ENCODE results near the gene DDR2.
"Not testable (repeated sequence)": the region's sequence is repeated elsewhere in the genome, so short reads cannot be mapped to it uniquely, and the experiment has no call there.

The DDR2 gene

GRCh38 chr1:162599451-162599850 is 32.8 kb upstream of the DDR2 start:
- peak; percentile 51 for FAIRE-seq
- no peak for DNase-seq (ENCODE audit: insufficient read length, low spot score)
- TF ChIP-seq, protein P1, sequence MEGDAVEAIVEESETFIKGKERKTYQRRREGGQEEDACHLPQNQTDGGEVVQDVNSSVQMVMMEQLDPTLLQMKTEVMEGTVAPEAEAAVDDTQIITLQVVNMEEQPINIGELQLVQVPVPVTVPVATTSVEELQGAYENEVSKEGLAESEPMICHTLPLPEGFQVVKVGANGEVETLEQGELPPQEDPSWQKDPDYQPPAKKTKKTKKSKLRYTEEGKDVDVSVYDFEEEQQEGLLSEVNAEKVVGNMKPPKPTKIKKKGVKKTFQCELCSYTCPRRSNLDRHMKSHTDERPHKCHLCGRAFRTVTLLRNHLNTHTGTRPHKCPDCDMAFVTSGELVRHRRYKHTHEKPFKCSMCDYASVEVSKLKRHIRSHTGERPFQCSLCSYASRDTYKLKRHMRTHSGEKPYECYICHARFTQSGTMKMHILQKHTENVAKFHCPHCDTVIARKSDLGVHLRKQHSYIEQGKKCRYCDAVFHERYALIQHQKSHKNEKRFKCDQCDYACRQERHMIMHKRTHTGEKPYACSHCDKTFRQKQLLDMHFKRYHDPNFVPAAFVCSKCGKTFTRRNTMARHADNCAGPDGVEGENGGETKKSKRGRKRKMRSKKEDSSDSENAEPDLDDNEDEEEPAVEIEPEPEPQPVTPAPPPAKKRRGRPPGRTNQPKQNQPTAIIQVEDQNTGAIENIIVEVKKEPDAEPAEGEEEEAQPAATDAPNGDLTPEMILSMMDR (IDR thresholded peaks at IDR 0.05; ENCODE audit: insufficient read depth, missing control alignments) = no peak

DNA sequence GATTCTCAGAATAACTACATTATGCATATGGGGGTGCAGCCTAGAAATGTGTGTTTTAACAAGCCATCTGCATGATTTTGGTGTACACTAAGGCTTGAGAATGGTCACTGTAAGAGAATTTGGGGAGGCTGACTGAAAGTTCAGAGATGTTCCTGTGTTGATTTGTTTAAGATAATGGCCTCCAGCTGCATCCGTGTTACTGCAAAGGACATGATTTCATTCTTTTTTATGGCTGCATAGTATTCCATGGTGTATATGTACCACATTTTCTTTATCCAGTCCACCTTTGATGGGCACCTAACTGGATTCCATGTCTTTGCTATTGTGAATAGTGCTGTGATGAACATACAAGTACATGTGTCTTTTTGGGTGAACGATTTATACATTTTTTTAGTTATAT is 29.1 kb upstream of the DDR2 start:
- FAIRE-seq = peak; percentile 58

DNA sequence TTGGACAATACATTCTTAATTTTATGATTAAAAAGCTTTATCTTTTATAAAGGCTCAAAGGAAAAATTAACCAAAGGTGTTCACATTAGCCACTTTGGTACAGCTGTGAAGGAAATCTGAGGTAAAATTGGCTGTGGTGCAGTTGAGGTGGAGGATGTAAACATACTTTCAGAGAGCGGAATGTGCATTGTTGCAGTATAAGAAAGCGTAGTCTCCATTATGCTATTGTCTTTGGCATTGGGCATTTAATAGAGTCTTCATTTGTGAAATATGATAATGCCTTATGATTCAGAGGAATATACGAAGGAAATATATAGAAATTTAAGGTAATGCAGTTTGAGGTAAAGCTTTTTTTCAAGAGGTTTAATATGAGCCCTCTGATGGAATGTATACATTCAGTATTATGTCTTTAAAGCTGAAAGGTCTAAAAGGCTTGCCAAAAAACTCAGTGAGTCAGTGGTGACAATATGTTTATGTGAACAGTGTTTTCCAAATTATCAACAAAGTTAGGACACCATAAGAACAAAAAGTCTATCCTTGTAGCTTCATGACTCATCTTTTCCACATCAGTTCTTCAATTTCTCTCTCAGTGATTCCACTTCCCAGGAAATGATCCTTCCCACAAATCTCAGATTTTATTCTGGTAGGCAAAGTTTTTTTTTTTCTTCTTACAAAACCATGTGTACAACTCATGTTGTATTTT is 26.9 kb upstream of the DDR2 start:
- TF ChIP-seq, protein P1 (IDR thresholded peaks at IDR 0.05; ENCODE audit: insufficient read depth, missing control alignments) = no peak
- DNase-seq (ENCODE audit: insufficient read length, low spot score) = no peak
- peak; percentile 64 for FAIRE-seq

More for the DNA sequence above, 29.1 kb upstream of the DDR2 start:
- DNase-seq (ENCODE audit: insufficient read length, low spot score) = not testable (repeated sequence)

DNA sequence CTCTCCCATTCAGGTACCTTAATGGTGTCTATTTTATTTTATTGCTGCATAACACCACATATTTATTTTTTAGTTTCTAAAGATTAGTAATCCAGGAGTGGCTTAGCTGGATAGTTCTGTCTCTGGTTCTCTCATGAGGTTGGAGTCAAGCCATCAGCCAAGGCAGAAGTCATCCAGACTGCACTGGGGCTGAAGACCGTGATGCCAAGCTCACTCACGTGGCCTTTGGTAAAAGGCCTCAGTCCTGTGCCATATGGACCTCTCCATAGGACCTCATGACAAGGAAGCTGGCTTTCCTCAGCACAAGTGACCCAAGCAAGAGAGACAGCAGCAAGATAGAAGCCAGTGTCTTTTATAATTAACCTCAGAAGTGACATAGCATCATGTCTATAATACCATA is 23.0 kb upstream of the DDR2 start:
- FAIRE-seq = peak; percentile 67
- TF ChIP-seq, protein P1 (IDR thresholded peaks at IDR 0.05; ENCODE audit: insufficient read depth, missing control alignments) = no peak
- DNase-seq (ENCODE audit: insufficient read length, low spot score) = no peak

DNA sequence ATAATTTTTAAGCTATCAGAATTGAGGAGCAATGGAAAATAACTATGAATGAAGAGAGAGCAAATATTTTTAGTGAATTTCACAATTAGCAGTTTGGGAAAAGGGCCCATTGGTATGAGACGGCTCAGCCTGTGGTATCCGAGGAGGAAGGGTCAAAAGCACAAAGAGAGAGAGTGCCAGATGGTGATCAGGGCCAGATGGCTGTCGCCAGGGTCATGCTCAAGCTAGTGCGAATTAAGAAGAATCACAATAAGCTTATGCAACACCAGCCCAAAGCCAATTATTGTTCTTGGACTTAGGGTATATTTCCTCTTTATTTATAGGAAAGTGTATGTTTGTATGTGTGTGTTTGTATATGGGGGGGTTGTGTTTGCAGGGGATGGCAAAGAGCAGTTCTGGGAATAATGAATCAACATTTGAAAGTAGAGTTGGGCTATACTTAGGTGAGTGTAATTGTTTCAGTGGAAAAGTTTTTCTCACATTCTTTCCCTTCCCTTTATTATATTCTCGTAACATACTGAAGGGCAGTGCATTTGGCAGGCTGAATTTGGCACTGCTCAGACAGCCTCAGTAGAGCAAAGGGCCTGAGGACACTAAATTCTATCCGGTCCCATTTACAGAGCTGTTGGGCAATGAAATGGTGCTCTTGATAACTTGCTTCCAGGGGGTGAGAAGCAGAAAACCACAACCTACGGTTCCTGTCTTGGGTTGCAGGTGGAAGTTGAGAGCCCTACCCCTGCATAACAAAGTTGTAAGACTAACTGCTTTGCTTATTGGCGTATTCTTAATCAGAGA is 19.5 kb upstream of the DDR2 start:
- DNase-seq (ENCODE audit: insufficient read length, low spot score) (peak; percentile 26), FAIRE-seq (peak; percentile 99)
- TF ChIP-seq, protein P1 (IDR thresholded peaks at IDR 0.05; ENCODE audit: insufficient read depth, missing control alignments) = no peak

- FAIRE-seq = peak; percentile 38
- no peak for DNase-seq (ENCODE audit: insufficient read length, low spot score)
- TF ChIP-seq, protein P1 (IDR thresholded peaks at IDR 0.05; ENCODE audit: insufficient read depth, missing control alignments) = no peak
Measured at GRCh38 chr1:162616848-162617247, 15.4 kb upstream of the DDR2 start.

DNA sequence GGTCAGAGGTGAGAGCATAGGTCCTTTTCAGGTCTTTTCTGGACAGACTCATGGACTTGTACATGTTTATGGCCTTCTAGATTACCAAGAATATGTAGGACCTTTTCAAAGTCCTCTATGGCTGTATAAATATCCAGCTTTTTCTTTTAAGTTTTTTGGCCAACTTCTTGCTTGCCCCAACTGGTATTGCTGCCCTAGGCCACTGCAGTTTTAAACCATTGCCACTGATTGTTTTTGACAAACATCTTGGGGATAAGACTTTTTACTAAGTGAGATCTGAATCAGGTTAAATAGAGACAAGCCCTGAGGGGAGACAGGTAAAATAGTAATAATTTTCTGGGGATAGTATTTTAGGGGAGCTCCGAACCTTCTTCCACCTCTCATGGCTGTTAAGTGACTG is 14.8 kb upstream of the DDR2 start:
- TF ChIP-seq, protein P1 (IDR thresholded peaks at IDR 0.05; ENCODE audit: insufficient read depth, missing control alignments) = no peak
- FAIRE-seq = no peak
- no peak for DNase-seq (ENCODE audit: insufficient read length, low spot score)
